CD4-positive, alpha-beta T cell treated with Interleukin-17A for 1 hour (primary cell): ENCODE results near the gene ADGRB3.
"Not testable (repeated sequence)": the region's sequence is repeated elsewhere in the genome, so short reads cannot be mapped to it uniquely, and the experiment has no call there.

Experiments used
- DNase-seq: peaks from one replicate; pipeline ENCODE4 v3.0.0-alpha.2; 2020

ADGRB3 gene

DNA sequence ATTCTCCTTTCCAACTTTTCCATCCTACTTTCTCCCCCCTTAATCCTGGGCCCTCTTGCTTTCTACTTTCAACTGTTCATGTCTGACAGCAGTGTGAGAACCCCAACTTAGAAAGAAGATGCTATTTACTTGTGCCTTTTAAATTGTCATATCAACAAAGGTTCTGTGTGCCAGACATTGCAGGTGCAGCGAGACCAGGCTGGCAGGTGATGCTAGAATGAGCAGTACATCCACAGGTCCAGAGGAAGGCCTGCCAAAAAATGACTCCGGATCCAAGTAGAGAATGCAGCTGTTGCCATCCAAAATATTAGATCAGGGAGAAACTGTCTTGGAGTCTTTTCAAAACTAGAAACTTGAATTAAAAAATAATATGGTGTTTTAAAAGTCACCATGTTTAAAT, 651.2 kb downstream of the ADGRB3 start:
- no peak for DNase-seq

- not testable (repeated sequence) for DNase-seq
Measured at GRCh38 chr6:69288198-69288597, 653.1 kb downstream of the ADGRB3 start.

GRCh38 chr6:69289689-69290495, 654.8 kb downstream of the ADGRB3 start:
- no peak for DNase-seq

- DNase-seq, result no peak
Measured at GRCh38 chr6:69293471-69293870, 658.4 kb downstream of the ADGRB3 start.

- no peak for DNase-seq
Measured at GRCh38 chr6:69294407-69294806, 659.3 kb downstream of the ADGRB3 start.

- DNase-seq, result no peak
Measured at GRCh38 chr6:69294862-69295261, 659.8 kb downstream of the ADGRB3 start.

DNA sequence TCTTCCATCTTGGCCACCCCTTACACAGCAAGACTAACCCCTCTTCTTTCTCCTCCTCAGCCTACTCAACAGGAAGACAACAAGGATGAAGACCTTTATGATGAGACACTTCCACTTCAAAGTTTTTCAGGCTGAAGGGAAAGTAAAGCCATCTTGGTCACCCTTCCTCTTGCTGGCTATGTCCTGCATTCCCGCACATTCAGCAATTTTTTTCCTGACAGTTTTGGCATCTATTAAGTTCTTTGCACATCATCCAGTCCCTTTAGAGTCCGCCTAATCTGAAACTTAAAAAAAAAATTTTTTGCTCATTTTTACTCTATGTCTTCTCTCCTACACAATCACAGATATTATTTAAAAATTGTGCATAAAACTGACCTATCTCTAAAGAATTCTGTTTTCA, 668.3 kb downstream of the ADGRB3 start:
- no peak for DNase-seq

- DNase-seq, result no peak
Measured at GRCh38 chr6:69305456-69305855, 670.4 kb downstream of the ADGRB3 start.

- no peak for DNase-seq
Measured at GRCh38 chr6:69308584-69308983, 673.5 kb downstream of the ADGRB3 start.

- no peak for DNase-seq
Measured at GRCh38 chr6:69311888-69312287, 676.8 kb downstream of the ADGRB3 start.

DNA sequence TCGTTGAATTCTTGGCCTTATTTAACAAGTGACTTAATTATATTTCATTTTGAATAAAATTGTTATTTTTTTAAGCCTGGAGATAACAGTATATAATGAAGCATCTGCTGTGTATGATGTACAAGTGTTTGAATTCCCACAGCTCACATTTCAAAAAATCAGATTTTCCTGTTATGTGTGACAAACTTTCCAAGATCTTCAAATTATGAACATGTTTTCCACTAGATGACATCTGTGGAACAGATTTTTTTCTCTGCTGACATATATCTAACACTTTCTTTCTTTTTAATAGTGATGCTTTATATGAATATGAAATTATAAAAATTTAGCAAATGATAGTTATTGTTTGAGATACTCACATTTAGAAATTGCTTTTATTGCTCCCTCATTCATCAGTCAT, 678.9 kb downstream of the ADGRB3 start:
- DNase-seq, result no peak

- no peak for DNase-seq
Measured at GRCh38 chr6:69314531-69314930, 679.4 kb downstream of the ADGRB3 start.

DNA sequence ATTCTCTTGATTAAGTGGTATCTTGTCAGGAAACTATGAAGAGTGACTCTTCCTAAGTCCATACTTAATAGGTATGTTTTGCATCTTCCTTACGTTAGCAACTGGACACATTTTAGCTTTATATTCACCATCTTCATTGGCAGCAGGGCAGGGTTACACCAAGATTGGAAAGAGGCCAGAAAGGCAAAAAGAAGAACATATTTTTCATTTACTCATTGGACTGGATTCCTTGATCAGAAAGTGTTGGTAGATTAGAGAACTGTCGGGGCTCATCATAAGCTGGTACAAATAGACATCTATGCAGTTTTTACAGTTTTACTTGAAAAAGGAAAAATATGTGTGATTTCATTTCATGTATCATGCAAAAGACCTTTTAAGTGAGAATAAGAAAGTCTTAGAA, 696.8 kb downstream of the ADGRB3 start:
- DNase-seq, result no peak

- no peak for DNase-seq
Measured at GRCh38 chr6:69337311-69337710, 702.2 kb downstream of the ADGRB3 start.

- no peak for DNase-seq
Measured at GRCh38 chr6:69338431-69339162, 703.5 kb downstream of the ADGRB3 start.

DNA sequence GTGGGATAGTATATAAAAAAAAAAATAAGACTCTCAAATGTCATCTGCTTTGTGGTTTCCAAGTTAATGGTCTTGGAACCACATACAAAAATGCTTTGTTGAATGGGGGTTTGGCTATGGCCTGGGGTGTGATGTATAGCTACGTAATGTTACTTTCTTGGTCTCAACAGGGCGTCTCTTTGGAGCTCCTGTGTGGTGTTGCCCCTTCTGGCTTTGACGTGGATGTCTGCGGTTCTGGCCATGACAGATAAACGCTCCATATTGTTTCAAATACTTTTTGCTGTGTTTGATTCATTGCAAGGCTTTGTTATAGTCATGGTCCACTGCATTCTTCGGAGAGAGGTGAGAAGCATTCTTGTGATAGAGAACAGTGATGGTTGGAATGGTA, 704.1 kb downstream of the ADGRB3 start:
- DNase-seq, result no peak

DNA sequence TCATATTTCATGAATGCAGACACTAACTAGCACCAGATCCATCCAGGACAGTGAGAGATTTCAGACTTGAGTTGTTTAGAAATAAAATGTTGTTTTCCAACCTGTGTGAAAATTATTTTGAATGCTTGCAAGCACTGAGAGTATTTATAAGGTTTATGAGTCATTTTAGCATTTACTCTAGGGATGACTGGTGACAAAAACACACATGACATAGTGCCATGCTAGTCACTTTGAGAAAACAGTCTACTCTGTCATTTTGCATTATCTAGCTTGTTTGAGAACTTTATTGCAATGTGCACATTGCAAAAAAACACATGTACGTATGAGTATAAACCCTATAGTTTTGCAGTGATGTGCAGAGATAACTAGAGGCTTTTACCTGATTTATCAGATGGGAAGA, 705.1 kb downstream of the ADGRB3 start:
- no peak for DNase-seq

- no peak for DNase-seq
Measured at GRCh38 chr6:69343851-69344250, 708.8 kb downstream of the ADGRB3 start.

- no peak for DNase-seq
Measured at GRCh38 chr6:69349771-69350170, 714.7 kb downstream of the ADGRB3 start.

DNA sequence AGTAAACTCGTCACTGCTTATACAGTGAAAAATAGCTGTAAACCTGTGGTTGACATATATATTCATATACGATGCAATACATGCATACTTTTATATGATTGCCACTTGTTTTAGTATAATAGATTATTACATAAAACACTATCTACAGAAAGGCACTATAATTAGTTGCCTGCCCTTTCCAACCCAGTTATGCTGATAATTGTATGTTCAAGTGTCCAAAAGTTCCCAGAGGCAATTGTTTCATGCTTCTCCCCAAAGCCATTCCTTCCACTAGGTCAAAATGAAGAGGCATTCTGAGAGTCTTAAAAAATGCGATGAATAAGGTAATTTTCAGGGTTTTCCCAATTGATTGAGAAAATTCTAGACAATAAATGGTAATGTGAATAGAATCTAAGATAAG, 727.1 kb downstream of the ADGRB3 start:
- DNase-seq, result no peak

DNA sequence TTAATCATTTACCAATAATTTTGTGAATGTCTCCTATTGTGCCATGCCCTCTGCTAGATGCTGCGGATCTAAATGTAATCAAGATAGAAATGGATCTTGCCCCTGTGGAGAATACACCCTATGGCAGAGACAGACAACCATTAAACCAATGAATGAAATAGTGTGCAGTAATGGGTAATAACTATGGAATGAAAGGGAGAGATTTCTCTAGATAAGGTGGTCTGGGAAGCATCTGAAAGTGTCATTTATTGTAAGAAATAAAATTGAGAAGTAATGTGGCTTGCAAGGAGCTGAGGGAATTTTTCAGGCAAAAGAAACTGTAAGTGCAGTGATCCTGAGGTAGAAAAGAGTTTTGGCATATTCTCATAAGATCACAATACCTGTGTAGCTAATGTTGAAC, 731.7 kb downstream of the ADGRB3 start:
- DNase-seq, result no peak

- DNase-seq, result no peak
Measured at GRCh38 chr6:69368613-69369012, 733.5 kb downstream of the ADGRB3 start.

GRCh38 chr6:69370763-69371162, 735.7 kb downstream of the ADGRB3 start:
- no peak for DNase-seq

DNA sequence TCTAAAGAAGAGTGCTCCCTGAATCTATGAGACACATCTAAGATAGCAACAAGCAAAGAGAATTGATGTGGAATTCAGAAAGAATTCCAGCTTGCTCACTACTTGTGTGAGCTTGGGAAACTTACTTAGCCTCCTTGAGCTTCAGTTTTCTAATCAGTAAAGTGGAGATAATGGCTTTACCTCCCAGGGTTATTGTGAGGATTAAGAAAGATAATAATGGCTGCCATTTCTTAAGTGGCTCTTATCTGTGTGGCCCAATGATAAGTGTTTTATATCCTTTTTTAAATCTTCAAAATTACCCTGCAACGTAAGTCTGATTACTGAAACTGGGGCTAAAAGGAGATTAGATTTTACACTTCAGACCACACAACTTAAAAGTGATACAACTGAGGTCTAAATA, 743.2 kb downstream of the ADGRB3 start:
- no peak for DNase-seq

GRCh38 chr6:69379518-69379917, 744.4 kb downstream of the ADGRB3 start:
- DNase-seq, result no peak
